GM19035 (cell line): ENCODE data around the gene TCHP.

Source experiments
- ATAC-seq: cut with Tn5 transposase; IDR thresholded peaks from one replicate; pipeline ENCODE4 v1.9.1; 2021; ENCODE audit not compliant: unreplicated experiment

The TCHP gene

GRCh38 chr12:109931143-109931542 is 31.1 kb downstream of the TCHP start:
- no peak for ATAC-seq

- ATAC-seq = no peak
Observed at GRCh38 chr12:109932878-109933503, 32.9 kb downstream of the TCHP start.

- ATAC-seq = no peak
Observed at GRCh38 chr12:109934026-109934425, 34.0 kb downstream of the TCHP start.

- ATAC-seq = no peak
Observed at GRCh38 chr12:109937371-109937770, 37.3 kb downstream of the TCHP start.

- ATAC-seq = no peak
Observed at GRCh38 chr12:109938947-109939346, 38.9 kb downstream of the TCHP start.

GRCh38 chr12:109939504-109939903 is 39.4 kb downstream of the TCHP start:
- ATAC-seq = no peak

GRCh38 chr12:109940339-109940923 is 40.4 kb downstream of the TCHP start:
- ATAC-seq = no peak

- no peak for ATAC-seq
Observed at GRCh38 chr12:109943811-109944210, 43.7 kb downstream of the TCHP start.

GRCh38 chr12:109944561-109945359 is 44.7 kb downstream of the TCHP start:
- ATAC-seq = no peak

- no peak for ATAC-seq
Observed at GRCh38 chr12:109946505-109946904, 46.4 kb downstream of the TCHP start.

- no peak for ATAC-seq
Observed at GRCh38 chr12:109946913-109947312, 46.8 kb downstream of the TCHP start.

GRCh38 chr12:109947521-109947920 is 47.4 kb downstream of the TCHP start:
- ATAC-seq = no peak

- ATAC-seq = no peak
Observed at GRCh38 chr12:109948368-109948767, 48.3 kb downstream of the TCHP start.

- no peak for ATAC-seq
Observed at GRCh38 chr12:109949089-109949488, 49.0 kb downstream of the TCHP start.

GRCh38 chr12:109950625-109951024 is 50.6 kb downstream of the TCHP start:
- ATAC-seq = no peak

- no peak for ATAC-seq
Observed at GRCh38 chr12:109951136-109951535, 51.1 kb downstream of the TCHP start.

- ATAC-seq = no peak
Observed at GRCh38 chr12:109951751-109952150, 51.7 kb downstream of the TCHP start.

GRCh38 chr12:109952160-109952858 is 52.2 kb downstream of the TCHP start:
- ATAC-seq = no peak

- no peak for ATAC-seq
Observed at GRCh38 chr12:109952873-109953272, 52.8 kb downstream of the TCHP start.

- no peak for ATAC-seq
Observed at GRCh38 chr12:109953656-109954055, 53.6 kb downstream of the TCHP start.

GRCh38 chr12:109958374-109958773 is 58.3 kb downstream of the TCHP start:
- no peak for ATAC-seq
